Right lobe of liver (tissue), 4 donors: ENCODE data around the gene CDKN2A.

Source experiments
- POLR2A ChIP-seq: fragments of 450-650 bp; IDR thresholded peaks from one replicate; pipeline ENCODE4 v1.6.1; 2017; ENCODE audit warnings: antibody characterized with exemption, mild to moderate bottlenecking
- TF ChIP-seq, protein P1 (sequence below), 4 donors: fragments of 200-600 bp in 3 of 4; fragments of 450-650 bp in 1 of 4; IDR thresholded peaks; one replicate each; pipeline versions ENCODE4 v1.5.1 to v1.8.0; 2016 to 2022; ENCODE audit warnings: antibody characterized with exemption in 4 of 4, mild to moderate bottlenecking in 2 of 4
- donor health status: DM: no; HTN: no; CAD: no.
- donor health status: DM: no; HTN: no; CAD: no.
- donor health status: DM: no; HTN: yes; CAD: no.

DNA sequence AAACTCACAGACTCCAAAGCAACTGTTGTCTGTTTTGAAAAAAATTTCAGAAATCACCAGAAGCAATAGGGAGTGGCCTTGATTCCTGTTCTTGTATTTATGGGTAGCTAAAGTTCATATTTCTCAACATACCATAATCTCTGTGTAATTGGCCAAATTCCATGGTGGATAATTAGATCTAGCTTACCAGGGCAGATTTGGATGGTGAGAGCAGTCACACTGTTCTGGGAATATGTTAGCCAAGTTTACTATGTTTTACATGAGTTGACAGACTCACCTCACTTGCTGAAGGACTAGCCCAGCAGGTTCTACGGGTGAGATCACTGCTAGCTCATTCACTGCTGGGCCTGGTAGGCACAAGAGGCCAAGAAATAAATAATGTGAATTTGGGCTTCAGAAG lies 47.6 kb upstream of the CDKN2A start:
- TF ChIP-seq, protein P1, sequence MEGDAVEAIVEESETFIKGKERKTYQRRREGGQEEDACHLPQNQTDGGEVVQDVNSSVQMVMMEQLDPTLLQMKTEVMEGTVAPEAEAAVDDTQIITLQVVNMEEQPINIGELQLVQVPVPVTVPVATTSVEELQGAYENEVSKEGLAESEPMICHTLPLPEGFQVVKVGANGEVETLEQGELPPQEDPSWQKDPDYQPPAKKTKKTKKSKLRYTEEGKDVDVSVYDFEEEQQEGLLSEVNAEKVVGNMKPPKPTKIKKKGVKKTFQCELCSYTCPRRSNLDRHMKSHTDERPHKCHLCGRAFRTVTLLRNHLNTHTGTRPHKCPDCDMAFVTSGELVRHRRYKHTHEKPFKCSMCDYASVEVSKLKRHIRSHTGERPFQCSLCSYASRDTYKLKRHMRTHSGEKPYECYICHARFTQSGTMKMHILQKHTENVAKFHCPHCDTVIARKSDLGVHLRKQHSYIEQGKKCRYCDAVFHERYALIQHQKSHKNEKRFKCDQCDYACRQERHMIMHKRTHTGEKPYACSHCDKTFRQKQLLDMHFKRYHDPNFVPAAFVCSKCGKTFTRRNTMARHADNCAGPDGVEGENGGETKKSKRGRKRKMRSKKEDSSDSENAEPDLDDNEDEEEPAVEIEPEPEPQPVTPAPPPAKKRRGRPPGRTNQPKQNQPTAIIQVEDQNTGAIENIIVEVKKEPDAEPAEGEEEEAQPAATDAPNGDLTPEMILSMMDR (IDR thresholded peaks at IDR 0.05) = no peak
- no peak for TF ChIP-seq POLR2A
